NT2/D1 (cell line): ENCODE measurements around the gene CXCL8.

Experiments used
- SUZ12 ChIP-seq: IDR thresholded peaks from 2 replicates; pipeline ENCODE4 v1.6.1; 2011; ENCODE audit not compliant: insufficient read length, insufficient read depth; ENCODE audit errors: extremely low read depth
- YY1 ChIP-seq: IDR thresholded peaks from 2 replicates; pipeline ENCODE4 v1.6.1; 2011; ENCODE audit not compliant: insufficient read length, insufficient read depth
- ZNF274 ChIP-seq: IDR thresholded peaks from 2 replicates; pipeline ENCODE4 v1.6.1; 2011; ENCODE audit warnings: mild to moderate bottlenecking, low read depth, low read length

- no peak for TF ChIP-seq YY1
- TF ChIP-seq ZNF274, result no peak
- TF ChIP-seq SUZ12, result no peak
Observed at GRCh38 chr4:73754934-73755333, 14.6 kb downstream of the CXCL8 start.
